GOT3 (cell line): ENCODE results near the gene MED22.

Experiments used
- DNase-seq: peaks from one replicate; lab custom pipeline; 2025; ENCODE audit warnings: mixed read lengths; lab: John Stamatoyannopoulos, UW

The MED22 gene

GRCh38 chr9:133375724-133376654, 28.1 kb upstream of the MED22 start, which contains the start of the genes STKLD1 and SURF4:
STKLD1 (plus strand) TSS chr9:133376366; CDS start chr9:133376474, 108 bp downstream.
SURF4 (minus strand) TSS chr9:133376060; CDS start chr9:133375969, 91 bp downstream.
- DNase-seq, result peak; percentile 82

GRCh38 chr9:133375116-133375723, 27.3 kb upstream of the MED22 start:
- no peak for DNase-seq

GRCh38 chr9:133374612-133375115, 26.7 kb upstream of the MED22 start:
- DNase-seq, result no peak

- DNase-seq, result no peak
These were observed 24.2 kb upstream of the MED22 start for GRCh38 chr9:133372144-133372543.

- DNase-seq, result no peak
These were observed 23.4 kb upstream of the MED22 start for GRCh38 chr9:133371261-133371711.

- DNase-seq, result no peak
These were observed 22.8 kb upstream of the MED22 start for GRCh38 chr9:133370685-133371084.

- DNase-seq, result no peak
These were observed 22.0 kb upstream of the MED22 start for GRCh38 chr9:133369933-133370332.

GRCh38 chr9:133369422-133369821, 21.5 kb upstream of the MED22 start:
- no peak for DNase-seq

- no peak for DNase-seq
These were observed 20.4 kb upstream of the MED22 start for GRCh38 chr9:133368249-133368881.

GRCh38 chr9:133367778-133368177, 19.8 kb upstream of the MED22 start:
- DNase-seq, result no peak

GRCh38 chr9:133367221-133367620, 19.3 kb upstream of the MED22 start:
- no peak for DNase-seq

- no peak for DNase-seq
These were observed 18.5 kb upstream of the MED22 start for GRCh38 chr9:133366435-133366834.

GRCh38 chr9:133362359-133363044, 14.6 kb upstream of the MED22 start:
- DNase-seq, result no peak

- no peak for DNase-seq
These were observed 13.7 kb upstream of the MED22 start for GRCh38 chr9:133361507-133362092.

- no peak for DNase-seq
These were observed 12.8 kb upstream of the MED22 start for GRCh38 chr9:133360400-133361393.

GRCh38 chr9:133359399-133360175, 11.7 kb upstream of the MED22 start:
- DNase-seq, result no peak

- DNase-seq, result no peak
These were observed 9.7 kb upstream of the MED22 start for GRCh38 chr9:133357656-133358055.

GRCh38 chr9:133356391-133357091, 8.6 kb upstream of the MED22 start, which contains the start of the genes SURF1 and SURF2:
SURF1 (minus strand) TSS chr9:133356487; CDS start chr9:133356453, 34 bp downstream.
SURF2 (plus strand) TSS chr9:133356550; CDS start chr9:133356593, 43 bp downstream.
- peak; percentile 47 for DNase-seq
